Astrocyte (in vitro differentiated cells and primary cell): Measurements from ENCODE around the gene RMND1. TPM values are rescaled to one million over a fixed set of nuclear protein-coding genes. Genes with fewer than 3 reads are reported as not detected.

ENCODE experiments used
- DNase-seq: peaks from one replicate; pipeline ENCODE4 v3.0.0-alpha.2; 2010; ENCODE audit warnings: low read depth
- FAIRE-seq: peaks from 2 replicates; lab custom pipeline; 2011; peaks lifted over from hg19 to GRCh38; lab: Jason Lieb, UNC
- H2AFZ ChIP-seq: 2 replicates; pipeline ENCODE4 v1.6.0; 2012; ENCODE audit warnings: low read depth, low read length, inconsistent platforms
- H3K27ac ChIP-seq: 2 replicates; pipeline ENCODE4 v1.5.1; 2011; ENCODE audit warnings: low read depth, low read length, inconsistent platforms
- H3K27me3 ChIP-seq: 2 replicates; pipeline ENCODE4 v1.6.0; 2011; ENCODE audit warnings: low read length, inconsistent platforms; ENCODE audit not compliant: insufficient read depth
- H3K36me3 ChIP-seq: 2 replicates; pipeline ENCODE4 v1.5.1; 2011; ENCODE audit warnings: low read length, inconsistent platforms; ENCODE audit not compliant: insufficient read depth
- H3K4me1 ChIP-seq: 2 replicates; pipeline ENCODE4 v1.5.1; 2011; ENCODE audit warnings: low read length, inconsistent platforms; ENCODE audit not compliant: insufficient read depth
- H3K4me2 ChIP-seq: 2 replicates; pipeline ENCODE4 v1.6.0; 2012; ENCODE audit warnings: low read length, inconsistent platforms
- H3K4me3 ChIP-seq: 2 replicates; pipeline ENCODE4 v1.5.1; 2011; ENCODE audit warnings: low read depth, mild to moderate bottlenecking, low read length, inconsistent platforms; ENCODE audit not compliant: insufficient read depth
- H3K79me2 ChIP-seq: 2 replicates; pipeline ENCODE4 v1.6.0; 2012; ENCODE audit warnings: mild to moderate bottlenecking, low read length, inconsistent platforms; ENCODE audit not compliant: insufficient read depth
- H3K9ac ChIP-seq: 2 replicates; pipeline ENCODE4 v1.6.0; 2012; ENCODE audit warnings: mild to moderate bottlenecking, low read length, inconsistent platforms
- H3K9me3 ChIP-seq: 2 replicates; pipeline ENCODE4 v1.5.1; 2012; ENCODE audit warnings: low read depth, mild to moderate bottlenecking, low read length, inconsistent platforms; ENCODE audit not compliant: insufficient read depth
- H4K20me1 ChIP-seq: 2 replicates; pipeline ENCODE4 v1.6.0; 2012; ENCODE audit warnings: low read length, inconsistent platforms; ENCODE audit not compliant: insufficient read depth
- H3K27ac Mint-ChIP-seq: one replicate; pipeline ENCODE4 v1.8.0; 2021; ENCODE audit warnings: mild to moderate bottlenecking, mixed read lengths; ENCODE audit not compliant: unreplicated experiment
- H3K27me3 Mint-ChIP-seq: one replicate; pipeline ENCODE4 v1.8.0; 2021; ENCODE audit warnings: low read depth, mixed read lengths; ENCODE audit not compliant: unreplicated experiment
- H3K36me3 Mint-ChIP-seq: one replicate; pipeline ENCODE4 v1.8.0; 2021; ENCODE audit warnings: low read depth, mixed read lengths; ENCODE audit not compliant: unreplicated experiment
- H3K4me1 Mint-ChIP-seq: one replicate; pipeline ENCODE4 v1.8.0; 2021; ENCODE audit warnings: low read depth, mixed read lengths; ENCODE audit not compliant: unreplicated experiment
- H3K4me3 Mint-ChIP-seq: one replicate; pipeline ENCODE4 v1.8.0; 2021; ENCODE audit warnings: mild to moderate bottlenecking, moderate library complexity, mixed read lengths; ENCODE audit not compliant: unreplicated experiment
- H3K9me3 Mint-ChIP-seq: one replicate; pipeline ENCODE4 v1.8.0; 2021; ENCODE audit warnings: mild to moderate bottlenecking, mixed read lengths; ENCODE audit not compliant: unreplicated experiment
- CTCF ChIP-seq: IDR thresholded peaks from 2 replicates; pipeline ENCODE4 v1.5.1; 2011; ENCODE audit warnings: low read depth, mild to moderate bottlenecking, inconsistent platforms, low read length, moderate library complexity; ENCODE audit not compliant: insufficient read depth
- EZH2 ChIP-seq: IDR thresholded peaks from 2 replicates; pipeline ENCODE4 v1.6.1; 2012; ENCODE audit warnings: mild to moderate bottlenecking, low read length, inconsistent platforms; ENCODE audit not compliant: insufficient read depth
- total RNA-seq: library from RNA; stranded (reverse); gene quantifications from 2 replicates; pipeline ENCODE4 v1.2.1, GENCODE V29; 2021

Gene RMND1
- total RNA-seq, 1 donor from 2014 or later = 25.9 TPM

- Mint-ChIP-seq H3K36me3 (no peaks in the 10 kb centered on the region), H3K27ac (no peak overlapping the region), H3K4me3 (no peak overlapping the region), H3K4me1 (peaks cover 2% of the 10 kb centered on the region), H3K27me3 (peaks cover 19% of the 10 kb centered on the region), H3K9me3 (no peaks in the 10 kb centered on the region)
- Histone ChIP-seq H3K4me2 (no peak overlapping the region), H4K20me1 (no peaks in the 10 kb centered on the region), H2AFZ (no peak overlapping the region), H3K79me2 (no peaks in the 10 kb centered on the region), H3K4me3 (no peak overlapping the region), H3K36me3 (no peaks in the 10 kb centered on the region), H3K27me3 (no peaks in the 10 kb centered on the region), H3K4me1 (peaks cover 10% of the 10 kb centered on the region), H3K9me3 (no peaks in the 10 kb centered on the region), H3K27ac (no peak overlapping the region), H3K9ac (no peak overlapping the region)
- no peak for FAIRE-seq
- TF ChIP-seq CTCF = no peak
- no peak for TF ChIP-seq EZH2
- no peak for DNase-seq
Measured at GRCh38 chr6:151498327-151498726, 46.4 kb upstream of the RMND1 start.

GRCh38 chr6:151497905-151498304, 46.0 kb upstream of the RMND1 start:
- TF ChIP-seq CTCF = no peak
- Histone ChIP-seq H2AFZ (no peak overlapping the region), H3K36me3 (no peaks in the 10 kb centered on the region), H3K4me3 (no peak overlapping the region), H3K9me3 (no peaks in the 10 kb centered on the region), H4K20me1 (no peaks in the 10 kb centered on the region), H3K4me1 (peaks cover 10% of the 10 kb centered on the region), H3K27ac (no peak overlapping the region), H3K79me2 (no peaks in the 10 kb centered on the region), H3K9ac (no peak overlapping the region), H3K4me2 (no peak overlapping the region), H3K27me3 (no peaks in the 10 kb centered on the region)
- Mint-ChIP-seq H3K36me3 (no peaks in the 10 kb centered on the region), H3K4me1 (peaks cover 2% of the 10 kb centered on the region), H3K27ac (no peak overlapping the region), H3K27me3 (peaks cover 24% of the 10 kb centered on the region), H3K4me3 (no peak overlapping the region), H3K9me3 (no peaks in the 10 kb centered on the region)
- FAIRE-seq = no peak
- DNase-seq = no peak

GRCh38 chr6:151495380-151495779, 43.5 kb upstream of the RMND1 start:
- H2AFZ ChIP-seq = no peak overlapping the region
- H3K4me1 ChIP-seq = peaks cover 10% of the 10 kb centered on the region
- Mint-ChIP-seq H3K27me3 (peaks cover 36% of the 10 kb centered on the region), H3K4me1 (peaks cover 2% of the 10 kb centered on the region), H3K36me3 (no peaks in the 10 kb centered on the region), H3K27ac (no peak overlapping the region), H3K4me3 (no peak overlapping the region), H3K9me3 (no peaks in the 10 kb centered on the region)
- DNase-seq (no peak), FAIRE-seq (no peak)
- no peaks in the 10 kb centered on the region for H3K79me2 ChIP-seq
- no peaks in the 10 kb centered on the region for H3K9me3 ChIP-seq
- no peaks in the 10 kb centered on the region for H3K27me3 ChIP-seq
- no peak overlapping the region for H3K4me3 ChIP-seq
- no peaks in the 10 kb centered on the region for H4K20me1 ChIP-seq
- no peak overlapping the region for H3K27ac ChIP-seq
- no peak overlapping the region for H3K4me2 ChIP-seq
- no peaks in the 10 kb centered on the region for H3K36me3 ChIP-seq
- TF ChIP-seq EZH2 (no peak), CTCF (no peak)
- no peak overlapping the region for H3K9ac ChIP-seq
